Measurements from ENCODE around the gene SLC23A2.

SLC23A2 gene

GRCh38 chr20:5003626-5004025 lies 2.3 kb upstream of the SLC23A2 start:
- no peak for TF ChIP-seq CTCF (IDR thresholded peaks at IDR 0.05; ENCODE audit: borderline replicate concordance, insufficient read depth, low read depth, low read length)
- H3K4me3 ChIP-seq (ENCODE audit: low read depth, low read length) = no peak overlapping the region

- no peak overlapping the region for H3K4me3 ChIP-seq (ENCODE audit: low read depth, low read length)
- TF ChIP-seq CTCF (IDR thresholded peaks at IDR 0.05; ENCODE audit: borderline replicate concordance, insufficient read depth, low read depth, low read length) = no peak
Measured at GRCh38 chr20:5002077-5002413, 735 bp upstream of the SLC23A2 start.

- H3K4me3 ChIP-seq (ENCODE audit: low read depth, low read length) = peak overlapping the region; percentile 58
- TF ChIP-seq CTCF (IDR thresholded peaks at IDR 0.05; ENCODE audit: borderline replicate concordance, insufficient read depth, low read depth, low read length) = no peak
Measured at GRCh38 chr20:5000263-5001173, 792 bp downstream of the SLC23A2 start.

GRCh38 chr20:4999788-5000187 lies 1.5 kb downstream of the SLC23A2 start:
- TF ChIP-seq CTCF (IDR thresholded peaks at IDR 0.05; ENCODE audit: borderline replicate concordance, insufficient read depth, low read depth, low read length) = no peak
- H3K4me3 ChIP-seq (ENCODE audit: low read depth, low read length) = peak overlapping the region; percentile 58

- peak; percentile 39; the same call in 1 of the 2 replicates for TF ChIP-seq CTCF (IDR thresholded peaks at IDR 0.05; ENCODE audit: borderline replicate concordance, insufficient read depth, low read depth, low read length)
- H3K4me3 ChIP-seq (ENCODE audit: low read depth, low read length) = no peak overlapping the region
Measured at GRCh38 chr20:4998160-4998651, 3.1 kb downstream of the SLC23A2 start.

- TF ChIP-seq CTCF (IDR thresholded peaks at IDR 0.05; ENCODE audit: borderline replicate concordance, insufficient read depth, low read depth, low read length) = no peak
Measured at GRCh38 chr20:4997222-4997621, 4.1 kb downstream of the SLC23A2 start.

GRCh38 chr20:4989570-4989969 lies 11.7 kb downstream of the SLC23A2 start:
- TF ChIP-seq CTCF (IDR thresholded peaks at IDR 0.05; ENCODE audit: borderline replicate concordance, insufficient read depth, low read depth, low read length) = no peak
- H3K4me3 ChIP-seq (ENCODE audit: low read depth, low read length) = no peak overlapping the region

More at GRCh38 chr20:4997222-4997621, 4.1 kb downstream of the SLC23A2 start:
- H3K4me3 ChIP-seq (ENCODE audit: low read depth, low read length) = no peak overlapping the region
